Erythroblast (primary cell): ENCODE data around the gene ARL4D.

Experiments used
- GATA1 ChIP-seq: IDR thresholded peaks from 2 replicates; pipeline ENCODE4 v1.6.1; 2011; ENCODE audit warnings: low read depth, mild to moderate bottlenecking, control low read depth, low read length, moderate library complexity
- POLR2A ChIP-seq: IDR thresholded peaks from 2 replicates; pipeline ENCODE4 v1.6.1; 2011; ENCODE audit warnings: mild to moderate bottlenecking, low read length

DNA sequence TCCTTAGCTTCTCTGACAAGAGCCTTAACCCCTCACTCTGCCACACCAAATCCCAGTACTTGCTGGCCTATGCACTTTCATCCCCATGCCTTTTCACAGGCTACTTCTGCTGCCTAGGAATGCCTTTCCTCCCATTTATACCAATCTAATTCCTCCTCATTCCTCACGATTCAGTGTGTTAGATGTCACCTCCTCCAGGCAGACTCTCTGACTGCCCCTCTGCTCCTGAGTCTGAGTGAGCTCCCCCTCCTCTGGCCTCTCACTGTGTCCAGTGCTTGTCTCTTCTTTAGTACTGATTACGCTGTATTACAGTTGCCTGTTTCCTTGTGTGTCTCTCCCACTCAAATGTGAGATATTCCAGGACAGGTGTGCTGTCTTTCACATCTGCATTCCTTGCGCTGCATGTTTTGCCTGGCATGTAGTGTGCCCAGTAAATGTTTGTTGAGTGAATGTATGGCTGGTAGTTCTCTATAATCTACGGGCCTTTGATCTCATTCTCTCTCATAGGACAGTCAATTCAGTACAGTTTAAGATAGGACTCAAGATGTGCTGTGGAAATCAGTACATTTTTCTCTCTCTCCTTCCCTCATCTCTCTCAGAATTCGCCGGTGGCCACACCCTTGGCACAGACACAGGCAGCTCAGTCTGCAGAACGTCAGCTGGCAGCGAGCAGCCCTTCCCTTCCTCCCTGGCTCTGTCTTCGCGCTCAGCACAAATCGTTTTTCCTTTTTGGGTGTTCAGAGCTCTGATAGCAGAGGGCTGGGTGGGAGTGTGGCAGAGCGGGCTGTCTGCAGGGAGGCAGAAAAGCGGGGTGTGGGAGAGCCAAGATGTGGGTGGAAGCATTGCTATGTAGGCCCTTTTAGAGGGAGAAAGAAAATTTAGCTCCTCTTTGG lies 18.5 kb downstream of the ARL4D start:
- TF ChIP-seq POLR2A (no peak), GATA1 (no peak)
